PC-9 (cell line): ENCODE measurements around the gene PRKD3. TPM values are rescaled to one million over a fixed set of nuclear protein-coding genes. Genes with fewer than 3 reads are reported as not detected.

ENCODE experiments used
- BruUV-seq: library from RNA; stranded (reverse); fragments of 400-500 nt; replicated peaks from 2 replicates; lab custom pipeline; 2021; lab: Mats Ljungman, UMichigan
- CTCF ChIA-PET: fragments of 300-600 bp; sonication (Branson Sonifier 250); formaldehyde crosslinking; loops from one replicate; lab custom pipeline; 2022; ENCODE audit warnings: antibody characterized with exemption; lab: Charles Lee
- POLR2A ChIA-PET: fragments of 300-600 bp; sonication (Branson Sonifier 250); formaldehyde crosslinking; loops from one replicate; lab custom pipeline; 2022; ENCODE audit warnings: antibody characterized with exemption; ENCODE audit not compliant: unreplicated experiment; lab: Charles Lee
- DNase-seq, 2 experiments: peaks; one replicate each; pipeline versions ENCODE4 v3.0.0 to v3.0.0-alpha.2; 2015 to 2022; ENCODE audit warnings: mixed read lengths in 1 of 2
- H2AFZ ChIP-seq: fragments of 200-600 bp; sonication (generic); 2 replicates; pipeline ENCODE4 v1.8.1; 2017; ENCODE audit warnings: antibody characterized with exemption
- H3F3A ChIP-seq: fragments of 200-600 bp; sonication (generic); 2 replicates; pipeline ENCODE4 v1.8.1; 2017; ENCODE audit warnings: antibody characterized with exemption, mild to moderate bottlenecking, low read depth; ENCODE audit not compliant: insufficient read depth
- H3K27ac ChIP-seq: fragments of 200-600 bp; sonication (generic); 2 replicates; pipeline ENCODE4 v1.6.1; 2016; ENCODE audit warnings: mixed run types
- H3K27me3 ChIP-seq: fragments of 200-600 bp; sonication (generic); 2 replicates; pipeline ENCODE4 v1.6.1; 2016; ENCODE audit warnings: low read depth, mixed run types; ENCODE audit not compliant: insufficient read depth
- H3K36me3 ChIP-seq: fragments of 200-600 bp; sonication (generic); 2 replicates; pipeline ENCODE4 v1.6.1; 2016; ENCODE audit warnings: low read depth, mixed run types
- H3K4me1 ChIP-seq: fragments of 200-600 bp; sonication (generic); replicated peaks from 2 replicates; pipeline ENCODE4 v1.6.1; 2016; ENCODE audit warnings: mixed run types; ENCODE audit not compliant: insufficient read depth
- H3K4me2 ChIP-seq: fragments of 200-600 bp; sonication (generic); 2 replicates; pipeline ENCODE4 v1.6.1; 2017; ENCODE audit warnings: mixed run types
- H3K4me3 ChIP-seq: fragments of 200-600 bp; sonication (generic); 2 replicates; pipeline ENCODE4 v1.6.1; 2016; ENCODE audit warnings: mixed run types
- H3K79me2 ChIP-seq: fragments of 200-600 bp; sonication (generic); 2 replicates; pipeline ENCODE4 v1.6.1; 2017; ENCODE audit warnings: low read depth, mixed run types
- H3K9me2 ChIP-seq: fragments of 200-600 bp; sonication (generic); 2 replicates; pipeline ENCODE4 v1.8.1; 2017; ENCODE audit warnings: mild to moderate bottlenecking; ENCODE audit not compliant: insufficient read depth
- H3K9me3 ChIP-seq: fragments of 200-600 bp; sonication (generic); 2 replicates; pipeline ENCODE4 v1.8.1; 2016; ENCODE audit warnings: low read depth; ENCODE audit not compliant: insufficient read depth
- H4K20me1 ChIP-seq: fragments of 200-600 bp; sonication (generic); 2 replicates; pipeline ENCODE4 v1.8.1; 2017; ENCODE audit not compliant: insufficient read depth
- EZH2 ChIP-seq: fragments of 200-600 bp; sonication (generic); IDR thresholded peaks from 2 replicates; pipeline ENCODE4 v1.8.0; 2017; ENCODE audit warnings: antibody characterized with exemption, low read depth
- intact Hi-C: fragments of 100-400 bp; cut with micrococcal nuclease; formaldehyde crosslinking; loops from one replicate; pipeline ENCODE4 v1.10.0; 2022; ENCODE audit not compliant: unreplicated experiment
- total RNA-seq: library from RNA; stranded (reverse); gene quantifications from 2 replicates; pipeline ENCODE4 v1.2.3, GENCODE V29; 2021
- TF ChIP-seq, protein P1 (sequence below): fragments of 200-600 bp; sonication (generic); conservative IDR thresholded peaks from 2 replicates; pipeline ENCODE4 v1.6.1; 2017; ENCODE audit warnings: mixed run types, antibody characterized with exemption, mild to moderate bottlenecking, moderate library complexity

The PRKD3 gene
- total RNA-seq, 1 experiment from 2014 or later = 27.5 TPM

DNA sequence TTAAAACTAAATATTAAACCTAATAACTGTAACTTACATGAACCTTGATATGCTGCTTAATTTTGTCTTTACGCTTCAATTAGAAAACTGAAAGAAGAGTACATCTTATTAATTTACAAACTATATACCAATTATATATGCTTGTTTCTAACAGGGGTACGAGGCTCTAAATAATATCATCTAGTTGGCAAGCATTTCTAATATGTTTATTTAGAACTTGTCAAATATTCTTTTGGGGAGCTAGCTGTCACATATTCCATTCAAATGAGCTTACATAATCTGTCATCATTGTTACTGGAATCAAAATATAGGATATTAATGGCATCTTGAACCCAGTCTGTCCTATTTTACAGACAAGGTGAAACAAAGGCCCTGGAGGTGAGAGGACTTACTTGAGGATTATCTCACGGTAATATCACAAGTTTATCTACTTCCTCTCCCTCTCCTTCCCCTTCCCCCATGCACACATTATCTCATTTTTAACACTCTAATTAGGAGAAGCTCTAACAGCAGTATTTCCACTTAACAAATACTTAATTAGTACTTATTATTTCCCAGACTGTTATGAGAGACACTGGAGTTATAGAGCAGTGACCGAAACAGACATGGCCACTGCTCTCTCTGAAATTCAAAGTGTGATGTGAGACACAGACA, 3.5 kb downstream of the PRKD3 start:
- BruUV-seq = no TSS peak
- Histone ChIP-seq H2AFZ (no peak overlapping the region), H3K4me2 (no peak overlapping the region), H3K9me2 (no peaks in the 10 kb centered on the region; the same call in 1 of the 2 replicates), H3K36me3 (no peaks in the 10 kb centered on the region; the same call in 1 of the 2 replicates), H3K27ac (no peak overlapping the region), H3F3A (peaks cover 11% of the 10 kb centered on the region; the same call in 1 of the 2 replicates), H3K4me3 (no peak overlapping the region), H4K20me1 (no peaks in the 10 kb centered on the region), H3K27me3 (no peaks in the 10 kb centered on the region), H3K9me3 (no peaks in the 10 kb centered on the region), H3K79me2 (peaks cover 55% of the 10 kb centered on the region), H3K4me1 (peaks cover 18% of the 10 kb centered on the region)
- ChIA-PET POLR2A (no interaction called here), CTCF (no interaction called here)
- intact Hi-C loops = no loop called here
- DNase-seq = no peak
- TF ChIP-seq EZH2 = no peak
- TF ChIP-seq, protein P1, sequence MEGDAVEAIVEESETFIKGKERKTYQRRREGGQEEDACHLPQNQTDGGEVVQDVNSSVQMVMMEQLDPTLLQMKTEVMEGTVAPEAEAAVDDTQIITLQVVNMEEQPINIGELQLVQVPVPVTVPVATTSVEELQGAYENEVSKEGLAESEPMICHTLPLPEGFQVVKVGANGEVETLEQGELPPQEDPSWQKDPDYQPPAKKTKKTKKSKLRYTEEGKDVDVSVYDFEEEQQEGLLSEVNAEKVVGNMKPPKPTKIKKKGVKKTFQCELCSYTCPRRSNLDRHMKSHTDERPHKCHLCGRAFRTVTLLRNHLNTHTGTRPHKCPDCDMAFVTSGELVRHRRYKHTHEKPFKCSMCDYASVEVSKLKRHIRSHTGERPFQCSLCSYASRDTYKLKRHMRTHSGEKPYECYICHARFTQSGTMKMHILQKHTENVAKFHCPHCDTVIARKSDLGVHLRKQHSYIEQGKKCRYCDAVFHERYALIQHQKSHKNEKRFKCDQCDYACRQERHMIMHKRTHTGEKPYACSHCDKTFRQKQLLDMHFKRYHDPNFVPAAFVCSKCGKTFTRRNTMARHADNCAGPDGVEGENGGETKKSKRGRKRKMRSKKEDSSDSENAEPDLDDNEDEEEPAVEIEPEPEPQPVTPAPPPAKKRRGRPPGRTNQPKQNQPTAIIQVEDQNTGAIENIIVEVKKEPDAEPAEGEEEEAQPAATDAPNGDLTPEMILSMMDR = no peak

DNA sequence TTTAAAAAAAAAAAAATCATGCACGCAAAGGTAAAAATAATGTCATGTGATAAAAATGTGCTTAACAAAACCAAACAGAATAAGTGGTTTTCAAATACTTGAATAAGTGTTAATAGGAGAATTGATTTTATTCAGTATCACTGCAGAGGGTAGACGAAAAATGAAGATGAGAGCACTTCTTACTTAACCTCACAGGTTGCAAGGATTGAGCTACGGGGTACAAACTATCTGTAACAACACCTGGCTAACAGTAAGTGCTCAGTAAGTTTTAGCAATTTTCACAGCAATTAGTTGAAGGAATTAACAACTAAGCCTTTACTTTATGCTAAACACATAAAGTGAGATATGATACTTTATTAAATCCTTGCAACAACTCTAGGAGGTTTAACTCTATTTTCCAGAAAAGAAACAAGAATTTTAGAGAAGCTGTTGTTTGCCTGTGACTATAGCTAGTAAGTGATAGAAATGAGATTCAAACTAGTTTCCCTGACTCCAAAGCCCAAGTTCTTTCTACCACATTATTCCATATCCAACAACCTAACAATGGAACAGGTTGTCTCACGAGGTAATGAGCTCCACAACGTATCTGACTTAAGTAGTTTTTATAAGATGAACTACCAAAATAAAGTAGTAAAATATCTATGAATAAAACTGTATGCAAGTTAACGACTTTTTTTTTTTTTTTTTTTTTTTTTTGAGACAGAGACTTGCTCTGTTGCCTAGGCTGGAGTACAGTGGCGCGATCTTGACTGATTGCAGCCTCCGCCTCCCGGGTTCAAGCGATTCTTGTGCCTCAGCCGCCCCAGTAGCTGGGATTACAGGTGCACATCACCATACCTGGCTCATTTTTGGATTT, 4.7 kb downstream of the PRKD3 start:
- BruUV-seq = no TSS peak
- intact Hi-C loops = no loop called here
- Histone ChIP-seq H3K79me2 (peaks cover 56% of the 10 kb centered on the region), H2AFZ (no peak overlapping the region), H3K4me2 (no peak overlapping the region), H3K9me3 (no peaks in the 10 kb centered on the region), H3K36me3 (peaks cover 4% of the 10 kb centered on the region; the same call in 1 of the 2 replicates), H3K4me3 (no peak overlapping the region), H3F3A (peaks cover 2% of the 10 kb centered on the region; the same call in 1 of the 2 replicates), H3K27ac (no peak overlapping the region), H3K9me2 (no peaks in the 10 kb centered on the region; the same call in 1 of the 2 replicates), H4K20me1 (no peaks in the 10 kb centered on the region), H3K27me3 (no peaks in the 10 kb centered on the region), H3K4me1 (peaks cover 17% of the 10 kb centered on the region)
- TF ChIP-seq, protein P1 = no peak
- TF ChIP-seq EZH2 = no peak
- CTCF ChIA-PET = interaction anchor here (1.7 kb wide), 1 partner anchor 557 kb away, joined by 4 read pairs; no protein-coding TSS in a partner anchor
- no peak for DNase-seq
- POLR2A ChIA-PET = interaction anchor here (0.6 kb wide), 1 partner anchor 35 kb away, joined by 3 read pairs; no protein-coding TSS in a partner anchor

DNA sequence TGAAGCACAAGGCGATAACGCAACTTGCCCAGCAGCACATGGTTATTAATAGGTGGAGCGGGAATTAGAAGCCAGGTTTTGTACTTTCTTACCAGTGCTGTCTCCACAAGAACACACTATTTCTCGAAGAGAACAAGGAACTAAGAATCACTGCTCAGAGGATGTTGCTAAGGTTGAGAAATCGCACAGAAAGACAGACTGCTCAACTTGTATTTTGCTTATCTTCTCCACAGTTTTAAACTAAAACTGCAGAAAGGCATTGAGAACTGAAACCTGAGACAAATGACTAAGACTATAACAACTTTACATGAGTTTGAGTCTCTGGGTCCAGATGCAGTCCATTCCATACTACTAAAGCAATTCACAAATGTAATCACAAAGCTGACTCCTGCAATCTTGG, 6.2 kb downstream of the PRKD3 start:
- H3K79me2 ChIP-seq = peaks cover 55% of the 10 kb centered on the region
- H3K27me3 ChIP-seq = no peaks in the 10 kb centered on the region
- no peaks in the 10 kb centered on the region; the same call in 1 of the 2 replicates for H3K9me2 ChIP-seq
- no peak overlapping the region for H2AFZ ChIP-seq
- H3F3A ChIP-seq = no peaks in the 10 kb centered on the region
- H3K9me3 ChIP-seq = no peaks in the 10 kb centered on the region
- TF ChIP-seq, protein P1 = no peak
- TF ChIP-seq EZH2 = no peak
- H4K20me1 ChIP-seq = no peaks in the 10 kb centered on the region
- intact Hi-C loops = no loop called here
- H3K4me2 ChIP-seq = no peak overlapping the region
- ChIA-PET CTCF (no interaction called here), POLR2A (no interaction called here)
- BruUV-seq = no TSS peak
- DNase-seq = no peak
- peaks cover 6% of the 10 kb centered on the region; the same call in 1 of the 2 replicates for H3K36me3 ChIP-seq
- peaks cover 14% of the 10 kb centered on the region for H3K4me1 ChIP-seq
- no peak overlapping the region for H3K4me3 ChIP-seq
- no peak overlapping the region for H3K27ac ChIP-seq
